HEK293T (cell line): Measurements from ENCODE around the gene FAM151A.

Experiments
- ARNT ChIP-seq: fragments of 450-650 bp; IDR thresholded peaks from 2 replicates; pipeline ENCODE4 v1.6.1; 2017; ENCODE audit warnings: mild to moderate bottlenecking
- BHLHE40 ChIP-seq: fragments of 450-650 bp; IDR thresholded peaks from 2 replicates; pipeline ENCODE4 v1.6.1; 2016; ENCODE audit warnings: mild to moderate bottlenecking, moderate library complexity, borderline replicate concordance
- CTBP1 ChIP-seq: fragments of 450-650 bp; IDR thresholded peaks from 2 replicates; pipeline ENCODE4 v1.6.1; 2016; ENCODE audit warnings: borderline replicate concordance
- ELF4 ChIP-seq: fragments of 450-650 bp; IDR thresholded peaks from 2 replicates; pipeline ENCODE4 v1.6.1; 2017; ENCODE audit warnings: antibody characterized with exemption
- FOXA1 ChIP-seq: fragments of 450-650 bp; IDR thresholded peaks from 2 replicates; pipeline ENCODE4 v1.6.1; 2016; ENCODE audit warnings: mild to moderate bottlenecking
- FOXM1 ChIP-seq: fragments of 450-650 bp; IDR thresholded peaks from 2 replicates; pipeline ENCODE4 v1.6.1; 2017; ENCODE audit warnings: mild to moderate bottlenecking, borderline replicate concordance
- L3MBTL2 ChIP-seq: fragments of 450-650 bp; conservative IDR thresholded peaks from 2 replicates; pipeline ENCODE4 v1.6.1; 2016; ENCODE audit warnings: mild to moderate bottlenecking
- LEF1 ChIP-seq: fragments of 450-650 bp; IDR thresholded peaks from 2 replicates; pipeline ENCODE4 v1.6.1; 2017; ENCODE audit warnings: mild to moderate bottlenecking, borderline replicate concordance
- NFRKB ChIP-seq: fragments of 450-650 bp; IDR thresholded peaks from 2 replicates; pipeline ENCODE4 v1.6.1; 2016; ENCODE audit warnings: mild to moderate bottlenecking, moderate library complexity
- SP1 ChIP-seq: fragments of 450-650 bp; IDR thresholded peaks from 2 replicates; pipeline ENCODE4 v1.6.1; 2017
- SUZ12 ChIP-seq: fragments of 450-650 bp; IDR thresholded peaks from 2 replicates; pipeline ENCODE4 v1.6.1; 2016; ENCODE audit warnings: mild to moderate bottlenecking
- TARDBP ChIP-seq: fragments of 450-650 bp; IDR thresholded peaks from 2 replicates; pipeline ENCODE4 v1.6.1; 2016
- ZNF384 ChIP-seq: fragments of 450-650 bp; IDR thresholded peaks from 2 replicates; pipeline ENCODE4 v1.6.1; 2016
- TF ChIP-seq, protein P1 (sequence below): fragments of 450-650 bp; IDR thresholded peaks from 2 replicates; pipeline ENCODE4 v1.6.1; 2016

DNA sequence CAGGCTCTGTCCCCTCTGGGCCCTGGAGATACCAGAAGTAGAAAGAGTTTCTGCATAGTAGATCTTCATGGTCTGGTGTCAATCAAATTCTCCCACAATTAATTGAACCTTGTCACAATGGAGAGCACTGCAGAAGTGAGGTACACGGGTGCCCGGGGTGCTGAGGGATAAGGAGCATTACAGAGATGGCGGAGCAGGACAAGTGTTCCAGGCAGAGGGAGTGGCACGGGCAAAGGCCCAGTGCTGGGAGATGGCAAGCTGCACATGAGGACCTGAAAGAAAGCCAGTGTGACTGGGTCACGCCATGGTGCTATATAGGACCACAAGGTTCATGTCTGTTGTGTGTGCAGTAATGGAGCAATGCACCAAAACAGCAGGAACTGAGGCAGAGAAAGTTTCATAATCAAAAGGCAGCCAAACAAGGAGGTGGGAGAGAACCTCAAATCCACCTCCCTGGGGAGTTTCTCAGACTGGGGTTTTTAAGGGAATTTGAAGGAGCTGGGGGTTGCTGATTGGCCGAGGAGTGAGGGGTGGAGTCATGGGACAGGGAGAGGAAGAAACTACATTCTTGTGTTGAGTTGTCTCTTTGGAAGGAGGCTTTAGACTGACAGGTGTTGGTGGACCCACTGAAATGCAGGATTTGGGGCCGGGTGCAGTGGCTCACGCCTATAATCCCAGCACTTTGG lies 47.6 kb downstream of the FAM151A start:
- TF ChIP-seq ZNF384 (no peak), L3MBTL2 (no peak), FOXA1 (no peak), TARDBP (no peak), NFRKB (no peak), BHLHE40 (no peak), ELF4 (no peak), CTBP1 (no peak), SP1 (no peak), ARNT (no peak), FOXM1 (no peak), SUZ12 (no peak), LEF1 (no peak)
- TF ChIP-seq, protein P1, sequence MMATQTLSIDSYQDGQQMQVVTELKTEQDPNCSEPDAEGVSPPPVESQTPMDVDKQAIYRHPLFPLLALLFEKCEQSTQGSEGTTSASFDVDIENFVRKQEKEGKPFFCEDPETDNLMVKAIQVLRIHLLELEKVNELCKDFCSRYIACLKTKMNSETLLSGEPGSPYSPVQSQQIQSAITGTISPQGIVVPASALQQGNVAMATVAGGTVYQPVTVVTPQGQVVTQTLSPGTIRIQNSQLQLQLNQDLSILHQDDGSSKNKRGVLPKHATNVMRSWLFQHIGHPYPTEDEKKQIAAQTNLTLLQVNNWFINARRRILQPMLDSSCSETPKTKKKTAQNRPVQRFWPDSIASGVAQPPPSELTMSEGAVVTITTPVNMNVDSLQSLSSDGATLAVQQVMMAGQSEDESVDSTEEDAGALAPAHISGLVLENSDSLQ = peak; percentile 48; the same call in 1 of the 2 replicates
